Naive thymus-derived CD8-positive, alpha-beta T cell (primary cell): ENCODE data around the gene CD14. TPM values are rescaled to one million over a fixed set of nuclear protein-coding genes. Genes with fewer than 3 reads are reported as not detected.

Experiments
- ATAC-seq, 2 donors: fragments of 150-1000 bp; cut with Tn5 transposase in 1 of 2; sonication (Bioruptor Pico), chemical (Tn5 transposase) in 1 of 2; 1 replicate in 1 of 2; 2 replicates in 1 of 2; pipeline ENCODE4 v1.10.0; 2021; ENCODE audit warnings: mild to moderate bottlenecking in 2 of 2, moderate library complexity in 2 of 2
- POLR2A ChIA-PET: fragments of 350-600 bp; sonication (Branson Sonifier 250); formaldehyde crosslinking; loops from one replicate; lab custom pipeline; 2021; ENCODE audit warnings: antibody characterized with exemption; lab: Charles Lee
- DNase-seq, 10 donors: peaks; one replicate each; pipeline versions ENCODE4 v3.0.0 to v3.0.0-alpha.2; 2020 to 2022
- H3K27ac Mint-ChIP-seq, 10 donors: one replicate each; pipeline ENCODE4 v1.8.0; 2020 to 2022; ENCODE audit warnings: mild to moderate bottlenecking in 10 of 10, mixed read lengths in 10 of 10, moderate library complexity in 4 of 10, inconsistent platforms in 1 of 10
- H3K27me3 Mint-ChIP-seq, 5 donors: one replicate each; pipeline ENCODE4 v1.8.0; 2021 to 2022; ENCODE audit warnings: mixed read lengths in 5 of 5
- H3K36me3 Mint-ChIP-seq, 3 donors: one replicate each; pipeline ENCODE4 v1.8.0; 2020 to 2022; ENCODE audit warnings: mixed read lengths in 3 of 3, mild to moderate bottlenecking in 2 of 3, inconsistent platforms in 1 of 3
- H3K4me1 Mint-ChIP-seq, 4 donors: one replicate each; pipeline ENCODE4 v1.8.0; 2021 to 2022; ENCODE audit warnings: mixed read lengths in 4 of 4
- H3K4me3 Mint-ChIP-seq, 10 donors: one replicate each; pipeline ENCODE4 v1.8.0; 2020 to 2022; ENCODE audit warnings: mild to moderate bottlenecking in 10 of 10, mixed read lengths in 10 of 10, moderate library complexity in 6 of 10, inconsistent platforms in 1 of 10
- H3K9me3 Mint-ChIP-seq, 9 donors: one replicate each; pipeline ENCODE4 v1.8.0; 2020 to 2022; ENCODE audit warnings: mixed read lengths in 9 of 9, mild to moderate bottlenecking in 3 of 9, inconsistent platforms in 1 of 9, moderate library complexity in 1 of 9
- microRNA-seq: library from miRNA; unstranded; fragments of <30 nt; microRNA quantifications from one replicate; pipeline ENCODE4 v1.2.0, GENCODE V29; 2022; ENCODE audit warnings: borderline microRNAs expressed
- polyA plus RNA-seq, 3 donors: library from polyadenylated mRNA; unstranded; fragments of 300-500 nt; fragmentation: Illumina TruSeq; gene quantifications; one replicate each; pipeline ENCODE4 v1.2.3, GENCODE V29; 2021
- total RNA-seq, 8 experiments: library from RNA in 2 of 8; stranded (reverse) in 2 of 8; gene quantifications; one replicate each; pipeline ENCODE4 v1.2.3 and lab custom pipeline; 2021 to 2026

The CD14 gene
- total and polyA plus RNA-seq, 5 experiments from 2014 or later, result 1.5 to 4.6 (median 3.1) TPM

GRCh38 chr5:140590861-140591260 is 42.1 kb downstream of the CD14 start:
- no peak overlapping the region for H3K4me3 Mint-ChIP-seq

GRCh38 chr5:140588311-140589070 is 44.5 kb downstream of the CD14 start:
- POLR2A ChIA-PET, result no interaction called here
- H3K4me1 Mint-ChIP-seq, result no peaks in the 10 kb centered on the region
- H3K9me3 Mint-ChIP-seq, result peaks cover 0 to 5% (median under 1%) of the 10 kb centered on the region in 9 donors
- peaks cover 0 to 6% (median under 1%) of the 10 kb centered on the region in 3 donors for H3K36me3 Mint-ChIP-seq
- peaks cover 0 to 4% (median under 1%) of the 10 kb centered on the region in 5 donors for H3K27me3 Mint-ChIP-seq
- H3K4me3 Mint-ChIP-seq, result no peak overlapping the region
- peak overlapping the region in 1 of 10 donors; percentile 6 for H3K27ac Mint-ChIP-seq
- DNase-seq, result no peak
- ATAC-seq, result no peak

More at GRCh38 chr5:140590861-140591260, 42.1 kb downstream of the CD14 start:
- peaks cover 0 to 5% (median 0%) of the 10 kb centered on the region in 5 donors for H3K27me3 Mint-ChIP-seq
- ATAC-seq, result no peak
- H3K9me3 Mint-ChIP-seq, result no peaks in the 10 kb centered on the region
- POLR2A ChIA-PET, result no interaction called here
- no peak overlapping the region for H3K27ac Mint-ChIP-seq
- H3K36me3 Mint-ChIP-seq, result no peaks in the 10 kb centered on the region
- peaks cover 0 to 1% (median 0%) of the 10 kb centered on the region in 4 donors for H3K4me1 Mint-ChIP-seq
- no peak for DNase-seq

GRCh38 chr5:140587495-140587894 is 45.5 kb downstream of the CD14 start:
- ATAC-seq (no peak), DNase-seq (no peak)
- Mint-ChIP-seq H3K4me1 (no peaks in the 10 kb centered on the region), H3K27me3 (peaks cover 0 to 10% (median 7%) of the 10 kb centered on the region in 5 donors), H3K36me3 (peaks cover 0 to 8% (median 4%) of the 10 kb centered on the region in 3 donors), H3K27ac (no peak overlapping the region), H3K4me3 (no peak overlapping the region), H3K9me3 (peaks cover 0 to 11% (median 5%) of the 10 kb centered on the region in 9 donors)
- POLR2A ChIA-PET, result no interaction called here

Small RNA genes lying within 50 kb of the gene (microRNA-seq; reads per million reads assigned to microRNA genes)
- gene MIR3655, result not detected

Other genes with a start within 250 kb of the CD14 start
- 100 to 1,000 TPM; 218 to 235 TPM for gene ANKHD1, start 231.3 kb downstream of the CD14 start, total RNA-seq
- 10 to 100 TPM; 54.9 to 82.8 (median 63.8) TPM for gene ANKHD1, start 231.3 kb downstream of the CD14 start, polyA plus RNA-seq
- gene EIF4EBP3, start 85.5 kb downstream of the CD14 start, total RNA-seq, result 10 to 100 TPM; 24.5 to 27.3 TPM
- gene EIF4EBP3, start 85.5 kb downstream of the CD14 start, polyA plus RNA-seq, result 10 to 100 TPM; 50.4 to 79.6 (median 71.5) TPM
- gene SRA1, start 75.7 kb downstream of the CD14 start, total RNA-seq, result 10 to 100 TPM; 27.8 to 28.3 TPM
- 10 to 100 TPM; 26.7 to 37.5 (median 37.1) TPM for gene SRA1, start 75.7 kb downstream of the CD14 start, polyA plus RNA-seq
- gene APBB3, start 68.6 kb downstream of the CD14 start, total RNA-seq, result 10 to 100 TPM; 75.6 to 77.5 TPM
- 1 to 10 TPM; 2.5 to 4.6 (median 3.7) TPM for gene APBB3, start 68.6 kb downstream of the CD14 start, polyA plus RNA-seq
- gene SLC35A4, start 68.3 kb downstream of the CD14 start, total RNA-seq, result 10 to 100 TPM; 53.6 to 58.3 TPM
- gene SLC35A4, start 68.3 kb downstream of the CD14 start, polyA plus RNA-seq, result 100 to 1,000 TPM in 2 of 3 donors, 10 to 100 TPM in 1; 92.8 to 142 (median 113) TPM
- gene TMCO6, start 6.3 kb upstream of the CD14 start, total RNA-seq, result 10 to 100 TPM; 46.3 to 55.8 TPM
- 10 to 100 TPM; 11.5 to 20.5 (median 13.9) TPM for gene TMCO6, start 6.3 kb upstream of the CD14 start, polyA plus RNA-seq
- 10 to 100 TPM; 43.6 to 44.3 TPM for gene NDUFA2, start 14.5 kb upstream of the CD14 start, total RNA-seq
- 100 to 1,000 TPM; 137 to 167 (median 160) TPM for gene NDUFA2, start 14.5 kb upstream of the CD14 start, polyA plus RNA-seq
- 100 to 1,000 TPM; 178 TPM for gene IK, start 14.7 kb upstream of the CD14 start, total RNA-seq
- gene IK, start 14.7 kb upstream of the CD14 start, polyA plus RNA-seq, result 100 to 1,000 TPM; 168 to 207 (median 200) TPM
- 10 to 100 TPM; 46.2 to 47.7 TPM for gene WDR55, start 31.7 kb upstream of the CD14 start, total RNA-seq
- 10 to 100 TPM in 1 of 3 donors, 1 to 10 TPM in 2; 9.2 to 15.6 (median 9.6) TPM for gene WDR55, start 31.7 kb upstream of the CD14 start, polyA plus RNA-seq
- gene DND1, start 40.4 kb upstream of the CD14 start, total RNA-seq, result 1 to 10 TPM; 3.4 to 3.7 TPM
- gene DND1, start 40.4 kb upstream of the CD14 start, polyA plus RNA-seq, result under 1 TPM in 1 of 3 donors, not detected in 2; 0.17 TPM
- 10 to 100 TPM; 83.6 to 84.1 TPM for gene HARS1, start 58.2 kb upstream of the CD14 start, total RNA-seq
- 10 to 100 TPM; 63.2 to 77.5 (median 65.3) TPM for gene HARS1, start 58.2 kb upstream of the CD14 start, polyA plus RNA-seq
- 10 to 100 TPM; 63.5 to 68.0 TPM for gene HARS2, start 58.3 kb upstream of the CD14 start, total RNA-seq
- 10 to 100 TPM; 15.4 to 24.6 (median 20.1) TPM for gene HARS2, start 58.3 kb upstream of the CD14 start, polyA plus RNA-seq
- gene ZMAT2, start 67.3 kb upstream of the CD14 start, total RNA-seq, result 10 to 100 TPM; 55.8 to 59.6 TPM
- gene ZMAT2, start 67.3 kb upstream of the CD14 start, polyA plus RNA-seq, result 10 to 100 TPM; 64.2 to 81.3 (median 77.0) TPM
- gene PCDHA1, start 153.0 kb upstream of the CD14 start, total RNA-seq, result not detected
- gene PCDHA1, start 153.0 kb upstream of the CD14 start, polyA plus RNA-seq, result not detected
- not detected for gene PCDHA2, start 161.7 kb upstream of the CD14 start, total RNA-seq
- gene PCDHA2, start 161.7 kb upstream of the CD14 start, polyA plus RNA-seq, result not detected
- not detected for gene PCDHA3, start 167.9 kb upstream of the CD14 start, total RNA-seq
- gene PCDHA3, start 167.9 kb upstream of the CD14 start, polyA plus RNA-seq, result not detected
- gene PCDHA4, start 173.9 kb upstream of the CD14 start, total RNA-seq, result not detected
- not detected for gene PCDHA4, start 173.9 kb upstream of the CD14 start, polyA plus RNA-seq
- gene PCDHA5, start 188.4 kb upstream of the CD14 start, total RNA-seq, result not detected
- gene PCDHA5, start 188.4 kb upstream of the CD14 start, polyA plus RNA-seq, result not detected
- not detected for gene PCDHA6, start 194.8 kb upstream of the CD14 start, total RNA-seq
- not detected for gene PCDHA6, start 194.8 kb upstream of the CD14 start, polyA plus RNA-seq
- not detected for gene PCDHA7, start 201.1 kb upstream of the CD14 start, total RNA-seq
- gene PCDHA7, start 201.1 kb upstream of the CD14 start, polyA plus RNA-seq, result not detected
- not detected for gene PCDHA8, start 208.0 kb upstream of the CD14 start, total RNA-seq
- gene PCDHA8, start 208.0 kb upstream of the CD14 start, polyA plus RNA-seq, result not detected
- not detected for gene PCDHA9, start 215.2 kb upstream of the CD14 start, total RNA-seq
- gene PCDHA9, start 215.2 kb upstream of the CD14 start, polyA plus RNA-seq, result not detected
- gene PCDHA10, start 222.7 kb upstream of the CD14 start, total RNA-seq, result not detected
- not detected for gene PCDHA10, start 222.7 kb upstream of the CD14 start, polyA plus RNA-seq
- not detected for gene PCDHA11, start 235.8 kb upstream of the CD14 start, total RNA-seq
- not detected for gene PCDHA11, start 235.8 kb upstream of the CD14 start, polyA plus RNA-seq
- not detected for gene PCDHA12, start 242.1 kb upstream of the CD14 start, total RNA-seq
- gene PCDHA12, start 242.1 kb upstream of the CD14 start, polyA plus RNA-seq, result not detected
- gene PCDHA13, start 248.9 kb upstream of the CD14 start, total RNA-seq, result not detected
- gene PCDHA13, start 248.9 kb upstream of the CD14 start, polyA plus RNA-seq, result not detected